ENCODE results near the gene KLK7. TPM values are rescaled to one million over a fixed set of nuclear protein-coding genes. Genes with fewer than 3 reads are reported as not detected.

KLK7 gene
- total RNA-seq, 6 donors from 2014 or later: 0.30 to 1.1 TPM; not detected in 4

DNA sequence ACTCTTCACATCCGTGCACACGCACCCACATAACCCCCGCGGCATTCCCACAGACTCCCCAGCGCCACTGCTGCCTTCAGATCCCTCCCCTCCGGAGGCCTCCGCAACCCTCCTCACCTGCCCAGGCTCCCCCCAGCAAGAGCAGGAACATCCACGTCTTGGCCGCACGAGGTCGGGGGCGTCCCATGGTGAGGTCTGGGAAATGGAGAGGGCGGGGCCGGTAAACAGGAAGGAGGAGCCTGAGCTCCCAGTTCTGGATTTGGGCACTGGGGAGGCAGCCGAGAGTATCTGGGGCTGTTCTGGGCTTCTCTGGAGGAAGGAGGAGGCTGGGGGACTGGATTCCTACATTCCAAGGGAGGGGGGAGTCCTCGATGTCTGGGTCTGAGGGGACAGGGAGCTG lies 17.3 kb upstream of the KLK7 start:
- TF ChIP-seq POLR2AphosphoS5 (IDR thresholded peaks at IDR 0.05): no peak
- DNase-seq: no peak
- H3K27me3 ChIP-seq: peaks cover 0 to 15% (median 3%) of the 10 kb centered on the region in 4 donors
- H3K4me1 ChIP-seq: peaks cover 0 to 6% (median 0%) of the 10 kb centered on the region in 4 donors
- 25 to 51% methylated on average over 13 to 16 of the region's 16 CpGs for WGBS, 2 donors
- H3K36me3 ChIP-seq: no peaks in the 10 kb centered on the region
- H3K9me3 ChIP-seq: no peaks in the 10 kb centered on the region
- no peak for ATAC-seq (ENCODE audit: low FRiP score in 2 of 2)
- no peak overlapping the region for H3K4me3 ChIP-seq
- no peak overlapping the region for H3K27ac ChIP-seq

DNA sequence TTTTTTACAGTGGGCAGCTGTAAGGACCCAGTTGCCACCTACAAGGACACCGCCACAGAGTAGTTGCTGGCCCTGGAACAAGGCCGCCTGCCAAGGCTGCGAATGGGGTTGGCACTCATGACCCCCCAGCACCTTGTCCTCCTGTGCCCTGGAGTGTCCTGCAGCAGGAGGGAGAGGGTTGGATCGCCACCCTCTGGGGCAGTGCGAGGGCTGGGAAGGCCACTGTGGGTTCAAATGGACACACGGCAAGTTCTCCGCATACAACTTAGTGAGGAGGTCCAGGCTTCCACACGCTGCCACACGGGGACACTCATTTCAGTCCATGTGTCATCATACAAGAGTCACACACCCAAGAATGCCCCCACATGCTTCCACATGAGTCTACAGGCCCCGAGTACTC lies 16.7 kb upstream of the KLK7 start:
- 89 to 94% methylated on average over 5 to 10 of the region's 10 CpGs for WGBS, 2 donors
- no peak for ATAC-seq (ENCODE audit: low FRiP score in 2 of 2)
- no peak for DNase-seq
- Histone ChIP-seq H3K27ac (no peak overlapping the region), H3K9me3 (no peaks in the 10 kb centered on the region), H3K36me3 (no peaks in the 10 kb centered on the region), H3K27me3 (peaks cover 0 to 15% (median 3%) of the 10 kb centered on the region in 4 donors), H3K4me3 (no peak overlapping the region), H3K4me1 (peaks cover 0 to 6% (median 0%) of the 10 kb centered on the region in 4 donors)
- TF ChIP-seq POLR2AphosphoS5 (IDR thresholded peaks at IDR 0.05) (no peak), EP300 (IDR thresholded peaks at IDR 0.05) (no peak), POLR2A (IDR thresholded peaks at IDR 0.05) (no peak)
- TF ChIP-seq, protein P1, sequence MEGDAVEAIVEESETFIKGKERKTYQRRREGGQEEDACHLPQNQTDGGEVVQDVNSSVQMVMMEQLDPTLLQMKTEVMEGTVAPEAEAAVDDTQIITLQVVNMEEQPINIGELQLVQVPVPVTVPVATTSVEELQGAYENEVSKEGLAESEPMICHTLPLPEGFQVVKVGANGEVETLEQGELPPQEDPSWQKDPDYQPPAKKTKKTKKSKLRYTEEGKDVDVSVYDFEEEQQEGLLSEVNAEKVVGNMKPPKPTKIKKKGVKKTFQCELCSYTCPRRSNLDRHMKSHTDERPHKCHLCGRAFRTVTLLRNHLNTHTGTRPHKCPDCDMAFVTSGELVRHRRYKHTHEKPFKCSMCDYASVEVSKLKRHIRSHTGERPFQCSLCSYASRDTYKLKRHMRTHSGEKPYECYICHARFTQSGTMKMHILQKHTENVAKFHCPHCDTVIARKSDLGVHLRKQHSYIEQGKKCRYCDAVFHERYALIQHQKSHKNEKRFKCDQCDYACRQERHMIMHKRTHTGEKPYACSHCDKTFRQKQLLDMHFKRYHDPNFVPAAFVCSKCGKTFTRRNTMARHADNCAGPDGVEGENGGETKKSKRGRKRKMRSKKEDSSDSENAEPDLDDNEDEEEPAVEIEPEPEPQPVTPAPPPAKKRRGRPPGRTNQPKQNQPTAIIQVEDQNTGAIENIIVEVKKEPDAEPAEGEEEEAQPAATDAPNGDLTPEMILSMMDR (IDR thresholded peaks at IDR 0.05): no peak

DNA sequence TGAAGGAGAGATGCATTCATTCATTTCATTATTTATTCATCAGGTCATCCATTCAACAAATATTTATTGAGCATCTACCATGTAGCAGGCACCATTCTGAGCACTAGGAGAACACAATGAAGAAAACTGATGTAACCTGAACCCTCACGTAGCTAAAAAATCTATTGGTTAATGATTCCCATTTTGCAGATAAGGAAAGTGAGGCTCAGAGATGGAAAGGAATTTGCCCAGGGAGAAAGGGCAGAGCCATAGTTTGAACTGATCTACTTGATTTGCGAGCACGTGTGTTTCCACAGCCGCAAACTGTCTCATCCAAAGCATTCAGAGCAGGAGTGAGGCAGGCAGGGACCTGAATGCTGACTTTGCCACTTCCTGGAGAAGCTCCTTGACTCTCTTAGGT lies 15.0 kb upstream of the KLK7 start:
- WGBS, 2 donors: 75 to 78% methylated on average over 4 of the region's 4 CpGs
- DNase-seq (no peak), ATAC-seq (ENCODE audit: low FRiP score in 2 of 2) (no peak)
- no peak overlapping the region for H3K27ac ChIP-seq
- H3K4me3 ChIP-seq: no peak overlapping the region
- peaks cover 0 to 15% (median 3%) of the 10 kb centered on the region in 4 donors for H3K27me3 ChIP-seq
- H3K4me1 ChIP-seq: peaks cover 0 to 6% (median 0%) of the 10 kb centered on the region in 4 donors
- TF ChIP-seq EP300 (IDR thresholded peaks at IDR 0.05) (no peak), POLR2A (IDR thresholded peaks at IDR 0.05) (no peak), POLR2AphosphoS5 (IDR thresholded peaks at IDR 0.05) (no peak)
- TF ChIP-seq, protein P1 (IDR thresholded peaks at IDR 0.05): no peak
- no peaks in the 10 kb centered on the region for H3K9me3 ChIP-seq
- no peaks in the 10 kb centered on the region for H3K36me3 ChIP-seq

DNA sequence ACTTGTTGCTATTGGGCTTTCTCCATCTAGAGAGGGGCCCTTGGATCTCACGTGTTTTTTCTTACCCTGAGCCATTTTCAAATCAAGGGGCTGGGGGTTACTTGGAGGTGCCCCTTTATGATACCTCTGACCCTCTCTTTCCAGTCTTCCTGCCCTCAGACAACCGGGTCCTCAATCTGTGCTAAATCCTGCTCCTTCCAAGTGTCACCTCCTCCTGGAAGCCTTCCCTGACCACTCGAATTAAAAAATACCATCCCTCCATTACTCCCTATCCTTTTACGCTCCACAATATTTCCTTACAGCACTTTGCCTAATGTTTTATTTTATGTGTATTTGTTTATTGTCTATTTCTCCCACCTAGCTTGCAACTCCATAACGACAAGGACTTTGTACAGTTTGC lies 14.3 kb upstream of the KLK7 start:
- ATAC-seq (ENCODE audit: low FRiP score in 2 of 2): no peak
- DNase-seq: no peak
- Histone ChIP-seq H3K27me3 (peaks cover 0 to 15% (median 3%) of the 10 kb centered on the region in 4 donors), H3K9me3 (no peaks in the 10 kb centered on the region), H3K4me3 (no peak overlapping the region), H3K36me3 (no peaks in the 10 kb centered on the region), H3K4me1 (peaks cover 0 to 6% (median 0%) of the 10 kb centered on the region in 4 donors), H3K27ac (no peak overlapping the region)
- WGBS, 2 donors: 65% methylated on average over 5 of the region's 5 CpGs
- TF ChIP-seq POLR2AphosphoS5 (IDR thresholded peaks at IDR 0.05) (no peak), EP300 (IDR thresholded peaks at IDR 0.05) (no peak), POLR2A (IDR thresholded peaks at IDR 0.05) (no peak)
- TF ChIP-seq, protein P1 (IDR thresholded peaks at IDR 0.05): no peak

DNA sequence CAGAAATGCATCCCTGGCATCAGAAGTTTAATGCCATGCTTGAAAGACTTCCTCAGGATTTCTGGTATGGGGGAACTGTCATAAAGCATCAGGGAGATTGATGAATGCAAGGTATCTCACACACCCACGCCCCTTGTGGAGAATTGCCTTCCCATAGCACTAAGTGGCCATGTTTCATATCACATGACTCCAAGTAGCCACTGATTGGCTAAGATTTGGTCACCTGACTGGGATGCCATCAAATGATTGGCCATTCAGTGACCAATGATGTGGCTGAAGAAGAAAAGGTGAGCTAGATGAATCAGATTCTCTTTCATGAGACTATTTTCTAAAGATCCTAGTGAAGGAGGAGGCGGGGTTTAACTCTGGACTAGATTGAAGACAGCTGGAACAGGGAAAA lies 10.4 kb upstream of the KLK7 start:
- DNase-seq (no peak), ATAC-seq (ENCODE audit: low FRiP score in 2 of 2) (no peak)
- H3K9me3 ChIP-seq: no peaks in the 10 kb centered on the region
- WGBS, 2 donors: 68 to 76% methylated on average over 2 of the region's 2 CpGs
- no peak for TF ChIP-seq POLR2AphosphoS5 (IDR thresholded peaks at IDR 0.05)
- TF ChIP-seq EP300 (IDR thresholded peaks at IDR 0.05): no peak
- TF ChIP-seq, protein P1 (IDR thresholded peaks at IDR 0.05): no peak
- TF ChIP-seq POLR2A (IDR thresholded peaks at IDR 0.05): no peak
- no peak overlapping the region for H3K4me3 ChIP-seq
- H3K36me3 ChIP-seq: no peaks in the 10 kb centered on the region
- H3K27me3 ChIP-seq: no peaks in the 10 kb centered on the region
- H3K27ac ChIP-seq: no peak overlapping the region
- H3K4me1 ChIP-seq: no peaks in the 10 kb centered on the region
